ENCODE data around the gene TCHH. TPM values are rescaled to one million over a fixed set of nuclear protein-coding genes. Genes with fewer than 3 reads are reported as not detected.

The TCHH gene
- total and polyA plus RNA-seq, 2 of the 13 experiments (the other 11 are each of a cell fraction or from before 2014, with no cell fraction given), result not detected

- CTCF ChIA-PET (ENCODE audit: low intra/inter-chr PET ratio, low total read pairs), result no interaction called here
- Histone ChIP-seq H3K9me3 (ENCODE audit: low read length) (no peaks in the 10 kb centered on the region), H3K4me1 (ENCODE audit: insufficient read depth, low read length) (peaks cover 17% of the 10 kb centered on the region), H3K27ac (ENCODE audit: extremely low read length, insufficient read depth, low read length) (no peak overlapping the region), H3K79me2 (ENCODE audit: insufficient read depth, low read length) (no peaks in the 10 kb centered on the region), H4K20me1 (ENCODE audit: insufficient read depth, low read length) (no peaks in the 10 kb centered on the region), H3K4me3 (replicated peaks in 1 of 3; ENCODE audit: insufficient read depth in 1 of 3, low read depth in 2 of 3, low read length in 3 of 3) (no peak overlapping the region), H3K4me2 (ENCODE audit: low read depth, low read length) (no peak overlapping the region), H3K36me3 (replicated peaks in 1 of 2; ENCODE audit: control insufficient read depth in 1 of 2, insufficient read depth in 2 of 2, low read length in 2 of 2) (no peaks in the 10 kb centered on the region), H3K27me3 (ENCODE audit: control insufficient read depth in 1 of 2, insufficient read depth in 2 of 2, low read length in 2 of 2) (no peaks in the 10 kb centered on the region), H2AFZ (ENCODE audit: low read length) (no peak overlapping the region), H3K9ac (ENCODE audit: insufficient read depth, low read depth, low read length) (no peak overlapping the region)
- 7% methylated on average over 3 of the region's 3 CpGs for WGBS (ENCODE audit: low lambda C conversion rate)
- in situ Hi-C loops (cut with HindIII; ENCODE audit: extremely low pct_ligation_motif_present, low pct_unique_long_range_greater_than_20kb) (no loop called here), intact Hi-C loops (cut with micrococcal nuclease; ENCODE audit: unreplicated experiment) (no loop called here)
- ATAC-seq, result no peak
- no peak for DNase-seq (ENCODE audit: low spot score)
- no peak for FAIRE-seq
- POLR2A ChIA-PET, result no interaction called here
- TF ChIP-seq ZNF367 (CRISPR knock-in tag; IDR thresholded peaks at IDR 0.05; ENCODE audit: borderline replicate concordance) (no peak), ZNF670 (CRISPR knock-in tag; IDR thresholded peaks at IDR 0.05; ENCODE audit: borderline replicate concordance) (no peak), HNF1B (CRISPR knock-in tag; IDR thresholded peaks at IDR 0.05) (no peak), ZSCAN25 (CRISPR knock-in tag; IDR thresholded peaks at IDR 0.05) (no peak), TBX3 (IDR thresholded peaks at IDR 0.05; ENCODE audit: borderline replicate concordance) (no peak), CHD2 (IDR thresholded peaks at IDR 0.05; ENCODE audit: low read depth, low read length) (no peak), KDM1A (CRISPR knock-in tag; IDR thresholded peaks at IDR 0.05) (no peak), NFYB (CRISPR knock-in tag; IDR thresholded peaks at IDR 0.05) (no peak), NFATC3 (CRISPR knock-in tag; IDR thresholded peaks at IDR 0.05) (no peak), REL (CRISPR knock-in tag; conservative IDR thresholded peaks at IDR 0.05) (no peak), GLI4 (CRISPR knock-in tag; IDR thresholded peaks at IDR 0.05; ENCODE audit: borderline replicate concordance) (no peak), ZNF256 (CRISPR knock-in tag; conservative IDR thresholded peaks at IDR 0.05) (no peak), BATF2 (CRISPR knock-in tag; IDR thresholded peaks at IDR 0.05) (no peak), AHR (CRISPR knock-in tag; IDR thresholded peaks at IDR 0.05) (no peak), RBM22 (optimal IDR thresholded peaks at IDR 0.05; ENCODE audit: low read length) (no peak), DRAP1 (CRISPR knock-in tag; IDR thresholded peaks at IDR 0.05) (no peak), RBFOX2 (IDR thresholded peaks at IDR 0.05; ENCODE audit: low read depth, low read length) (no peak)
- no TSS peak for BruUV-seq (replicated peaks)
Measured at GRCh38 chr1:152160576-152160975, 45.3 kb upstream of the TCHH start.
